ENCODE results near the gene AGBL4. TPM values are rescaled to one million over a fixed set of nuclear protein-coding genes. Genes with fewer than 3 reads are reported as not detected.

AGBL4 gene
- polyA plus RNA-seq, 3 donors = 1.00 to 1.2 (median 1.0) TPM

DNA sequence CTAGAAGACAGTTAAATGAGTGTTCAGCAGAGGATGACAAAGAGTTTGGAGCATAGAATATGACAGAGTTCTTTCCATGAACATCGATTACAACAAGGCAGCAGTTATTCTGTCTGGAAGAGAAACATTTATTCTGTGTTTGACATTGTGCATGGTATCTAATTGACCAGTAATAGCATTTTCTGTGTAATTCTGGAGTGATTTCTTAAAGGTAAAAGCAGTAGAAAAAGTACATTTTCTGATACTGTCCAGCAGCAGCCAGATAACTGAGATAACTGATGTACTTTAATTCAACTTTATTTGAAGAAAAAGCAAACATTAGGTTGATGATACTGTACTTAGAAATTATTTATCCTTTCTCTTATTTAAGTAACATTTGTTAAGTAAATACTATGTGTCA lies 497.1 kb downstream of the AGBL4 start:
- no peak for DNase-seq (ENCODE audit: extremely low read depth in 1 of 11, low read depth in 9 of 11, low spot score in 4 of 11)

DNA sequence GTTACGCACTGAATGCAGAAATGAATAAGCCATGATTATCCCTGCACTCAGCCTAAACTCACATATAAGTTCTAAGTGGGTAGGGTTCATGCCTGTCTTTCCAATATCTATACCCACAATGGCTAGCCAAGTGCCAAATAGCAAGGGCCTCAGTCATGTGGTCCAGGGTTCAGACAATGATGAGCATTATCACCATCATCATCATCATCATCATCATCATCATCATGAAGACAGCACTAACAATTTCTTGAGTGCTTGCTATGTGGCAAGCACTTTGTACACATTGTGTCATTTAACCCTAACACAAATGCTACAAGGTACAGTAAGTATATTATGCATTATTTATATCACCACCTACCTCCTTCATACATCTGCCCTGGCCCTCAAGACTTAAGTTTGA lies 500.0 kb downstream of the AGBL4 start:
- DNase-seq (ENCODE audit: extremely low read depth in 1 of 11, low read depth in 9 of 11, low spot score in 4 of 11) = no peak

DNA sequence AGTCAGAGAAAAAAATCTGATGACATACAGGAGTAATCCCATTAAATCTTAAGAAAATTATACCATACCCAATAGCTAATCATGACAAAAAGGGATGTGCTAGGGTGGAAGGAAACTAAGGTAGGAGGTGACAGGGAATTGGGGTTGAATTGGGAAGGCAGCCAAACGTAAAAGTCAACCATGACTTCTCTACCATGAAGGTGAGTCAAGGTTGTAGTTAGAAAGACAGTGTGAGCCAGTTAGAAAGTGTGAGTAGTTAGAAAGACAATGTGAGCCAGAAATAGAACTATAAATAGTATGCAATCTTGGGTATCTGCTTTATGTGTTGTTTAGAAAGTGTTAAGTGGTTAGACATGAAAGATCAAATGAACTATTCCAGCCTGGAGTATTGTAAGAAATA lies 556.8 kb downstream of the AGBL4 start:
- DNase-seq (ENCODE audit: extremely low read depth in 1 of 11, low read depth in 9 of 11, low spot score in 4 of 11) = no peak

DNA sequence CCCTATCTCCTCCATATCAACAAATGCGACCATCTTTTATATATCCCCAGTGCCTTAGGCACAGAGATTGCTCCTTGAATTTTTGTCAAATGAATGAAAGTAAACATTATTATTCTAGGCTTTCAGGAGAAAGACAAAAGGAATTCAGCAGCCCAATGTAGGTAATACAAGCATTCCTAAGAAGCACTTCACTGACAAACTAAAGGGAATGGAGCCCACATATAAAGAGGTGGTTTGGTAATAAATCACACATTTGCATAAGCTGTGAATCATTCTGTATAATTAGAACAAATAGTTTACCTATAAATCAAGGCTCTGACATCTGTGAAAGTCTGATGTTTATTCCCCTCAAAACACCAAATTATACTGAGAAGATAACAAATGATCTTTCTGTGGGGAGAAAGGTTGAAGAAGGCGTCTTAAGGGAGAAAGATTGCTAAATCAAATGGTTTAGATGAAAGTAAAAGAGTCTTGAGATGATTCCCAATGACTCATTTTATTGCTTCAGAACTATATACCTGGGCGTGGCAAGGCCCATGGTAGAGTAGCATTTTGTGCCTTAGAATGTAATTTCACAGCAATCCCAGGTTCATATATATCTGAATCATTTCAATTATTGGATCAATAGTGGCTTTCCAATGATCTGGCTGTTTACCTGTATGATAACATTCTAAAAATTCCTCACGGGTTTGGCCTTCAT lies 558.1 kb downstream of the AGBL4 start:
- DNase-seq (ENCODE audit: extremely low read depth in 1 of 11, low read depth in 9 of 11, low spot score in 4 of 11) = no peak

DNA sequence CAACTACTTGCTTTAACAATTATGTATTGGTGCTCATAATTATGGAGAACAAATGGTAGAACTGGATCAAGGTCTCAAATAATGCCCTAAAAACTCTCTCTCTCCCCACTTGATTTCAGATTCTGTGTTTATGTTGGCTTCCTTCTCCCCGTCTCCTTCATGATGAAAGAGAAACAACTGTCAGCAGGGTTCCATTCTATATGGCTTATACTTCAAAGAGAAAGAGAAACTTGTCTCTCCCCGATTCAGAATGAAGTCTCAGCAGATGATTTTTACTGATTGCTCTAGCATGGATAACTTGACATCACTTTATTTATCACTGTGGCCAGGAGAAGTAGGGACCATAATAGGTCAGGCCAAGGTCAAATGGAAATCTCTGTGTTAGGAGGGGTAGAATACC lies 575.6 kb downstream of the AGBL4 start:
- no peak for DNase-seq (ENCODE audit: extremely low read depth in 1 of 11, low read depth in 9 of 11, low spot score in 4 of 11)

DNA sequence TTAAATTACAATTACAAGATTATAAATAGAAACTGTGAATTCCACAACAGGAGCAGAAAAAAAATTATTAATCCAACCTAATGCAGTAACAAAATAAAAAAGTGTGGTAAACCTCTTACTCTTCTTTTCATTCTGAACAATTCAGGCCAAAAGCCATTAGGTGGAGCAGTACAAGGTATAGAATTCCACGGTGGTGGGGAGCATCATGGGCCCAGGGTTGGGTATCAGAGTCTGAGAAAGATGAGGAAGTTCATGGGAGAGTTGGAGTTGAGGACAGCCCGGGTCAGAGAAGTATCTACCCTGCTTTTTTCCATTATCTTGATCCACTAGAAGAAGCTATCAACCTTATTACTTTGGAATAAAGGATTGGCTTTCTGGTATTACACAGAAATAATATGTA lies 586.9 kb downstream of the AGBL4 start:
- DNase-seq (ENCODE audit: extremely low read depth in 1 of 11, low read depth in 9 of 11, low spot score in 4 of 11) = no peak

DNA sequence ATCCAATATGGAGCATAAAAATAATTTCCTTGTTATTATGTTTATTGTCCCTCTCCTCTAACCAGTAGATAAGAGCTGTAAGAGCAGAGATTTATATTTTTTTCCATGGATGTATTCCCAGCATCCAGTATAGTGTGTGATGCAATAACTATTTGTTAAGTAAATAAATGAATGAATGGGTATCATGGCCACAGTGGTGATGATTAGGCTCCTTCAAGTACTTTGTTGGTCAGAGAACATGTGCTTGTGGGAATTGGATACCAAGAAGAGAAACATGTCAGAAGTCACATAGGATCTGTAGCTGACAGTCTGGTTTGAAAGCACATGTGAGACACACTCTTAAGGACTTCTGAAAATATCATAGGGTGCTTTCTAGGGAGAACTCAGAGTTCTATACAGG lies 588.5 kb downstream of the AGBL4 start:
- DNase-seq (ENCODE audit: extremely low read depth in 1 of 11, low read depth in 9 of 11, low spot score in 4 of 11) = no peak

DNA sequence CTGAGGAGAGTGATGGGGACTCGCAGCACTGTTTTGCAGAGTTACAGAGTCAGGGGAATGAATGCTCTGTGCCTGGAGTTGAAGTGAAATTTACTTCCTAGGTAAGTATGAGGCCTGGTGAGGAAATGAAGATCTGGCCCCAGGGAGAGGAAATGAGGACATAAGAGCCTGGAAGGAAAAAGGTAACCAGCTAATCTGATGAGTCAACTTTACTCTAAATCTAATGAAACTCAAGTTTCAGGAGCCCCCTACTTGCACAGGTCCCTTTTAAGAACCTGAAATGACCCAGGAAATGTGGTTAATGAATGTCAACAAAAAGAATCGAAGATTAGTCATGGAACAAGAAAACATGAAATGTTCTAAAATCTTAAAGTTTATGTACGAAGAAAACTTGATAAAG lies 599.0 kb downstream of the AGBL4 start:
- no peak for DNase-seq (ENCODE audit: extremely low read depth in 1 of 11, low read depth in 9 of 11, low spot score in 4 of 11)

DNA sequence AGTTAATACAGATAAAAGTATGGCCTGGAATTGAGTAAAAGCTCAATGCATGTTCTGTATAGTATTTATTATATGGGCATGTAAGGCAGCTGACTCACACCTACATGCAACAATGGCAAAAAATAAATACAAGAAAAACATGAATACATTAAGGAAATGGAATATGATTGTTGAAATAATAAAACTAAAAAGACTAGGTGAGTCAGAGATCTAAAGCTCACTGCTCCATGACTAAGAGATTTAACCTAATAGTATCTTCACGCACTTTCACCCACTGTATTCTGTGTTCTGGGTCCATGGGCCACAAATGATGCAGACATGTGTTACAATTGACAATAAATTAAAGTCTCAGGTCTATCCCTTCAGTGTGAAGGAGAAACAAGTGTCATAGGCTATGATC lies 607.0 kb downstream of the AGBL4 start:
- DNase-seq (ENCODE audit: extremely low read depth in 1 of 11, low read depth in 9 of 11, low spot score in 4 of 11) = no peak

DNA sequence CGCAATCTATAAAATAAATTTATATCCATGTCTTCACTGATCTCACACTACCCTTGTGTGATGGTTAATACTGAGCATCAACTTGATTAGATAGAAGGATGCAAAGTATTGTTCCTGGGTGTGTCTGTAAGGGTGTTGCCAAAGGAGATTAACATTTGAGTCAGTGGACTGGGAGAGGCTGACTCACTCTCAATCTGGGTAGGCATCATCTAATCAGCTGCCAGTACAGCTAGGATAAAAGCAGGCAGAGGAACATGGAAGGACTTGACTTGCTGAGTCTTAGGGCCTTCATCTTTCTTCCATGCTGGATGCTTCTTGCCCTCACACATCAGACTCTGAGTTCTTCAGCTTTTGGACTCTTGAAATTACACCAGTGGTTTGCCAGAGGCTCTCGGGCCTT lies 615.4 kb downstream of the AGBL4 start:
- DNase-seq (ENCODE audit: extremely low read depth in 1 of 11, low read depth in 9 of 11, low spot score in 4 of 11) = no peak

DNA sequence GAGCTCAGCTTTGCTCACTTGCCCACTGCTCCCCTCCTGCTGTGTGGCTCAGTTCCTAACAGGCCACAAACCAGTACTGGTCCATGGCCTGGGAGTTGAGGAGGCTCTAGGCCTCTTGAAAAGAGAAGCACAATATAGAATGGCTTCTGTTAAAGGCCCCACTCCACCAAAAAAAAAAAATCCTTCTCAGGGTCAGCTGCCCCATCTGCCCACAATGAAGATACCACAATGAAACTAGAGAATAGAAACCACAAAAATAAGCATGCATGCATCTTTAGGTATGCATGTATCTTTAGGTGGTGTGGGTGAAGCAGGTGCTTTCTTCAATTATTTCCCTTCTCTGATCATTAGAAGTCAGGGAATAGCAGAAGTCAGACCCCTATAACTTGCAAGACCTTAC lies 626.7 kb downstream of the AGBL4 start:
- DNase-seq (ENCODE audit: extremely low read depth in 1 of 11, low read depth in 9 of 11, low spot score in 4 of 11) = no peak

DNA sequence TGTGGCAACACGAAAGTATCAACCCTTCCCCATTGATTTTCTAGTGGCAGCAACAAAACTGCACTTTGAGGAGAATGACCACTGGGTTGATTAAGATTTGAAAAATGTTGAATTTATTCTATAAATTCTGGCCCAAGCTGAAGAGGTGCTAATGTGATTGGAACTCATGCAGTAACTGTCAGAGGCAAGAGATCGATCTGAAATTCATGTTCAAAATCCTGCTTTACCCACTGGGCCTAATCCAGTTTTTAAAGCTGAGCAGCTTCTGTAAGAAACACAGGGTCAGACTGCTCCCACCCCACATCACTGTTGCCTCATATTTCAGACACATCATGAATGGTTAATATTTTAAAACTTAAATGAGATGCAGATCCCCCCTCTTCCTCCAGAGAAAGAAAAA lies 629.6 kb downstream of the AGBL4 start:
- no peak for DNase-seq (ENCODE audit: extremely low read depth in 1 of 11, low read depth in 9 of 11, low spot score in 4 of 11)

DNA sequence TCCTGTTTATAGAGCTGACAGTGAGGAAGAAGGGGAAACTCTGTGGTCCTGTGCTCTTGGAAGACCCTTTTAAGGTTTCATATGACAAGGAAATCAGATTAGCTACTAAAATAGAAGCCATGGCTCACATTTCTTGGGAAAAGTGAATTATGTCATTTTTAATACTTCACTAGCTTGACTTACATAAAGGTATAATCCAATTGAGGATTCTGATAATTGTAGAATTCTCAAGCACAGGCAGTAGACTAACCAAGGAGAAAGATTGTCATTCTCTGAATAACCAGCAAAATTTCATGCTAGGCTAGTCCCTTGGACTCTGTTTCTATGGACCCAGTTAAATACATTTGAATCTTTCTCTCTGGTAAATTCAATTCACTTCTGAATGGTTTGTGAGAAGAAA lies 634.1 kb downstream of the AGBL4 start:
- DNase-seq (ENCODE audit: extremely low read depth in 1 of 11, low read depth in 9 of 11, low spot score in 4 of 11) = no peak

DNA sequence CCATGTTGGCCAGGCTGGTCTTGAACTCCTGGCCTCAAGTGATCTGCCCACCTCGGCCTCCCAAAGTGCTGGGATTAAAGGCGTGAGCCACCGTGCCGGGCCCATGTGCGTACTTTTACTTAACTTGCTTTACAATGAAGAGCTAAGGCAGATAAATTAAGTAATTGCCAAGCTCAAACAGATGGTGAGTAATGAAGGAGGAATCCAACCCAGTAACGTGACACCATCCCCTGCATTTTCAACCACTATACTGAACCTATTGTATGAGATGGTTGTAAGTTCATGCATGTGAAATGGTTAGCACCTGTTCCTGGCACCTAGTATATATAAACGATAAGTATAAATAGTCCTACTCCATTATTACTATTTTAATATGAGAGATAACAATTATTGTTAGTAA lies 659.1 kb downstream of the AGBL4 start:
- no peak for DNase-seq (ENCODE audit: extremely low read depth in 1 of 11, low read depth in 9 of 11, low spot score in 4 of 11)

DNA sequence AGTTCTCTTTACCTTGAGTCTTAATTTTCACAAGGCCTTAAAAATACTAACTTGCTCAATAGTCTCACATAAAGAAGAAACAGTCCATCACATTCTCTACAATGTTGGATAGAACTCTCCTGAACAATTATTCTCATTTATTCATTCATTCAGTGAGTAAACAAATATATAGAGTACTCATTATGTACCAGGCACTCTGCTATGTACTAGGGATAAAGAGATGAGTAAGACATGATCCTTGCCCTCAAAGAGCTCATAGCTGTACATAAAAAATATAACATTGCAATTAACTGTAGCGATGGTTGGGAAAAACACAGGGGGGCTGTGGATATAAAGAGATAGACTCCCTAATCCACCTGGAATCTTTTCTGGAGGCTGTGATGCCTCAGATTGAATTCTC lies 660.1 kb downstream of the AGBL4 start:
- no peak for DNase-seq (ENCODE audit: extremely low read depth in 1 of 11, low read depth in 9 of 11, low spot score in 4 of 11)

DNA sequence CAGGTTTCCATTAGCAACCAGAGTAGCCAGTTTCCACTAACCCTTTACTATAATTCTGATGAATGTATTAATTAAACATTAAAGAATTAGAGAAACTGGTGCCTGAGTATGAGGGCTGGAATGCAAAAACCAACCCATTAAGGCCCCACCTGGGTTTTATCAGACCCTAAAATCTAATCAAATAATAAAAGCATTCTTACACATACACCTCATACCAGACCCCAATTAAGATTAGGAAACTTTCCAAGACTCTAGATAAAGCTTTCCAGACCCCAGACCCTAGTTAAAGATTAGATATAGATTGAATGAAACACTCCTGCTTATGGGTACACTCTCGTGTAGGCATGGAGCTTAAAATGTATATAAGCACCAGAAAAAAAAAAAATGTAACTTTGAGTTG lies 665.7 kb downstream of the AGBL4 start:
- DNase-seq (ENCODE audit: extremely low read depth in 1 of 11, low read depth in 9 of 11, low spot score in 4 of 11) = no peak

DNA sequence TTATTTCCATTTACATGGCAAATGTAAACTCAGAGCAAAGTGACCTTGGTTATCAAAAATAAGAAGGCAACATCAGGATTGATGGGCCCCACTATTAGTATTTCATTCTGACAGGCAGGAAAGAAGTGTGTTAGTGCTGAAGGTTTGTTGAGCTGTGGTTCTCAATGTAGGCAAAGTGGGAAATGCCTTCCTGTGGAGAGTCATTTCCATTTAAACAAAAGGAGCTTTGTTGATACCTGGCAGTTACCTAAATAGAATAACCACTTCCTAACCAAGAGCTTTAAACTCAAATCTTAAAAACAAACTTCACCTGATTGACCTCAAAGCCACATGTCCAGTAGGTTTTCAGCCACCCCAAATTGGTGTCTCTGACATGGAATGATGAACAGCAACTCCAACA lies 667.2 kb downstream of the AGBL4 start:
- DNase-seq (ENCODE audit: extremely low read depth in 1 of 11, low read depth in 9 of 11, low spot score in 4 of 11) = no peak

DNA sequence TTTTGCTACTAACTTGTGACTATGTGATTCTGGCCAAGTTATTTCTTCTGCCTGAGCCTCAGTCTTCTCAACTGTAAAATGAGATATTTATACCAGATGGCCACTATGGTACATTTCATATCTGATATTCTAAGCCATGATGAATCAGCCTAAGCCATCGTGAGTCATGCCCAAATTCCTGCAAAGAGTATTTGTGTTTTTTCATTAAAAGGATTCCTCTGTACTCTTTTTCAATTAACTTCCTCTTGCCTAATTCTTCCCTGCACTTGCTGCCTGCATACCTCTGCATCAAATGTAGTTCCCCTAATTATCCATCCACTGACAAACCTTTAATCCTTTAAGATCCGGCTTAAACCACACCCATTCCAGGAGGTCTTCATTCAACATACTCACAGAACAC lies 672.0 kb downstream of the AGBL4 start:
- no peak for DNase-seq (ENCODE audit: extremely low read depth in 1 of 11, low read depth in 9 of 11, low spot score in 4 of 11)

DNA sequence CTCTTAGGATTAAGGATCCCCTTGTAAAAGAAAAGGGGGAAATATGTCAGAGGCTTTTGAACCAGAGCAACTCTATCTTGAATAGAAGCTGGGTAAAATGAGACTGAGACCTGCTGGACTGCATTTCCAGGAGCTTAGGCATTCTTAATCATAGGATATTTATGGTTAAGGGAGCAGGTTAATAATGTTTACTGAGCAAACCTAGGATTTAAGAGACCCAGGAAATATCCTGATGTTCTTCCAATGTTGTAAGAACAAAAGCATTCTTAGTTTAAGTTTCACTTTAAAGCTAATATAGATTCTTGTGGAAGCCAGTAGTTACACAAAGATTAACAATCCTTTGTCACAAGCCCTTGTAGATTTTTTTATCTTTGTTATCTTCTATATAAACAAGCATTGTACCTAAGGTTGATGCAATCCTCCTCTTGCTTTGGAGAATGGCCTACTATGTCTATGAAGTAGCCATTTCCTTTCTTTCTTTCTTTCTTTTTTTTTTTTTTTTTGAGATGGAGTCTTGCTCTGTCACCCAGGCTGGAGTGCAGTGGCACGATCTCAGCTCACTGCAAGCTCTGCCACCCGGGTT lies 676.9 kb downstream of the AGBL4 start:
- DNase-seq (ENCODE audit: extremely low read depth in 1 of 11, low read depth in 9 of 11, low spot score in 4 of 11) = no peak

DNA sequence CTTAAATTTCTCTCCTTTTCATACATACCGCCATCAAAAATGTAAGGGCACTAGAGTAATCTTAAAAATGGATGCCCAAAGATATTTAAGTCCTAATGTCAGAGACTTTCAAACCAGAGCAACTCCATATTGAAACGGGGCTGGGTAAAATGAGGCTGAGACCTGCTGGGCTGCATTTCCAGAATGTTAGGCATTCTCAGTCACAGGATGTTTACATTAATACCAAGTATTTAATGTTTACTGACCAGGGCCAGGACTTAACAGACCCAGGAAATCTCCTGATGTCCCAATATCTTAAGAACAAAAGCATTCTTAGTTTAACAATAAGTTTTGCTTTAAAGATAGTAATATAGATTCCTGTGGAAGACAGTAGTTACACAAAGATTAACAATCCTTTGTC lies 683.2 kb downstream of the AGBL4 start:
- DNase-seq (ENCODE audit: extremely low read depth in 1 of 11, low read depth in 9 of 11, low spot score in 4 of 11) = no peak

DNA sequence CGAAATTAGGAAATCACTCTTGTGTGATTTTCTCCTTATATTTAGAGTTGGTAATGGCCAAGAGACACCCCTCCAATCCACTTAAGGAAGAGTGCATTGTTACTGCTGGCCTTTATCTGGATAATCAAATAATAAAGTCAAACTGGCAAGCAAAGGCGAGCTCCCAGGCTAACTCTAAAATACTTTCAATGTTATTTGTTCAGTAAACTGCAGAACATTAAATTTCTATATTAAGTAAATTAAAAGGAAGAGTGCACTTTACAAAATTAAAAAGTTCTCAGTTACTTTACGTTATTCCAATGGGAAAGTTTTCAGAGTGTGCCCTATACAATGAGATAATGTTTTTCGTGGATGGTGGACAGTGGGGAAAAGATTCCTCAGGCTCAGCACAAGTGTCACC lies 684.7 kb downstream of the AGBL4 start:
- DNase-seq (ENCODE audit: extremely low read depth in 1 of 11, low read depth in 9 of 11, low spot score in 4 of 11) = no peak
